ENCODE data around the gene SOX6. TPM values are rescaled to one million over a fixed set of nuclear protein-coding genes. Genes with fewer than 3 reads are reported as not detected.

The SOX6 gene
- total RNA-seq, 1 experiment from 2014 or later = not detected

- H3K4me1 Mint-ChIP-seq = 0 out of 4 replicates have a peak, but pooled peaks cover 0 to 6% of the 10 kb centered on the region in 2 experiments
- no peak overlapping the region for H3K14ac ChIP-seq (ENCODE audit: insufficient read depth, low read length)
- no peak overlapping the region for H2AK5ac ChIP-seq (ENCODE audit: insufficient read length, low read length)
- H3K4me2 ChIP-seq (ENCODE audit: insufficient read depth, insufficient read length, low read length) = no peak overlapping the region
- H3K79me2 ChIP-seq (ENCODE audit: insufficient read depth, low read length) = no peaks in the 10 kb centered on the region
- H3K9me3 Mint-ChIP-seq = peaks cover 0 to 8% of the 10 kb centered on the region in 2 experiments; a peak in 2 of 5 replicates
- H4K20me1 ChIP-seq (ENCODE audit: control insufficient read depth, insufficient read depth, insufficient read length) = no peaks in the 10 kb centered on the region
- WGBS (ENCODE audit: extremely low coverage, insufficient read length, low lambda C conversion rate) = no CpG with 5 or more reads among the region's 2 CpGs
- H3K27ac ChIP-seq (ENCODE audit: insufficient read length, low read depth, low read length) = no peak overlapping the region
- H3K23ac ChIP-seq (ENCODE audit: insufficient read length, low read depth, low read length) = no peak overlapping the region
- no peak overlapping the region for H3K27ac Mint-ChIP-seq
- H3K27me3 Mint-ChIP-seq (ENCODE audit: low read depth) = peaks cover 2% of the 10 kb centered on the region; the same call in 1 of the 2 replicates
- H4K8ac ChIP-seq (replicated peaks; ENCODE audit: insufficient read length, low read depth, low read length) = no peak overlapping the region
- no peak overlapping the region for H3K56ac ChIP-seq (ENCODE audit: insufficient read length, low read depth, low read length)
- no peak overlapping the region for H2BK120ac ChIP-seq (ENCODE audit: low read depth, low read length, poor library complexity, severe bottlenecking)
- H3K9me3 ChIP-seq (ENCODE audit: control insufficient read depth, low read depth, low read length) = no peaks in the 10 kb centered on the region
- no peak overlapping the region for H2BK12ac ChIP-seq (ENCODE audit: insufficient read length, low read depth, low read length)
- no peak overlapping the region for H2BK20ac ChIP-seq (ENCODE audit: low read depth, low read length, poor library complexity, severe bottlenecking)
- no peaks in the 10 kb centered on the region for H3K4me1 ChIP-seq (ENCODE audit: insufficient read depth, low read length)
- H3K4me3 Mint-ChIP-seq = no peak overlapping the region
- H2BK15ac ChIP-seq (ENCODE audit: low read depth, low read length) = no peak overlapping the region
- H2BK5ac ChIP-seq (ENCODE audit: insufficient read length, low read length) = no peak overlapping the region
- no peak overlapping the region for H4K91ac ChIP-seq (ENCODE audit: insufficient read length, low read depth, low read length)
- no peak overlapping the region for H3K4ac ChIP-seq (ENCODE audit: low read depth, low read length)
- no peak overlapping the region for H3K18ac ChIP-seq (ENCODE audit: insufficient read length, low read depth, low read length)
- no peak for DNase-seq
- no peaks in the 10 kb centered on the region for H3K23me2 ChIP-seq (ENCODE audit: insufficient read length, low read depth, low read length, poor library complexity, severe bottlenecking)
- H3K79me1 ChIP-seq (ENCODE audit: insufficient read depth, low read depth, low read length, poor library complexity, severe bottlenecking) = no peaks in the 10 kb centered on the region
- H3T11ph ChIP-seq (ENCODE audit: low read length) = no peak overlapping the region
- no peak for TF ChIP-seq CTCF (conservative IDR thresholded peaks at IDR 0.05)
- no peak overlapping the region for H4K5ac ChIP-seq (ENCODE audit: insufficient read length, low read depth, low read length)
- H3K27me3 ChIP-seq (ENCODE audit: insufficient read depth, low read length) = no peaks in the 10 kb centered on the region
- H2AFZ ChIP-seq (ENCODE audit: low read length) = no peak overlapping the region
- no peak overlapping the region for H3K9ac ChIP-seq (ENCODE audit: extremely low read depth, insufficient read length, low read length)
- peaks cover 0 to 4% (median 2%) of the 10 kb centered on the region in 3 experiments; a peak in 4 of 7 replicates for H3K36me3 Mint-ChIP-seq (ENCODE audit: insufficient read depth in 1 of 3, low read depth in 3 of 3)
These were observed 113.5 kb downstream of the SOX6 start for GRCh38 chr11:16242806-16243205.
